HAP-1 (cell line): ENCODE measurements around the gene CADM2.

Experiments used
- DNase-seq, 2 experiments: peaks; one replicate each; pipeline ENCODE4 v3.0.0-alpha.2; 2016 to 2020; ENCODE audit warnings: low spot score in 2 of 2
- H3K27me3 ChIP-seq: fragments of 250-450 bp; sonication (Bioruptor Pico); 2 replicates; pipeline ENCODE4 v1.5.1; 2020; ENCODE audit warnings: low read depth, mild to moderate bottlenecking, moderate library complexity
- H3K36me3 ChIP-seq: fragments of 250-450 bp; sonication (Bioruptor Pico); replicated peaks from 2 replicates; pipeline ENCODE4 v1.5.1; 2020; ENCODE audit warnings: mild to moderate bottlenecking
- H3K4me1 ChIP-seq: fragments of 250-450 bp; sonication (Bioruptor Pico); 2 replicates; pipeline ENCODE4 v1.5.1; 2020; ENCODE audit warnings: mild to moderate bottlenecking
- H3K4me3 ChIP-seq: fragments of 250-450 bp; sonication (Bioruptor Pico); 2 replicates; pipeline ENCODE4 v1.5.1; 2020; ENCODE audit warnings: mild to moderate bottlenecking, moderate library complexity
- H3K9me3 ChIP-seq: fragments of 250-450 bp; sonication (Bioruptor Pico); 2 replicates; pipeline ENCODE4 v1.5.1; 2020; ENCODE audit warnings: mild to moderate bottlenecking, moderate library complexity
- in situ Hi-C: fragments of 300-500 bp; cut with MboI; formaldehyde crosslinking; loops from 3 replicates; pipeline ENCODE4 v1.14.3; 2020; ENCODE audit warnings: low sequenced_read_pairs, inconsistent platforms, mixed read lengths

Gene CADM2

DNA sequence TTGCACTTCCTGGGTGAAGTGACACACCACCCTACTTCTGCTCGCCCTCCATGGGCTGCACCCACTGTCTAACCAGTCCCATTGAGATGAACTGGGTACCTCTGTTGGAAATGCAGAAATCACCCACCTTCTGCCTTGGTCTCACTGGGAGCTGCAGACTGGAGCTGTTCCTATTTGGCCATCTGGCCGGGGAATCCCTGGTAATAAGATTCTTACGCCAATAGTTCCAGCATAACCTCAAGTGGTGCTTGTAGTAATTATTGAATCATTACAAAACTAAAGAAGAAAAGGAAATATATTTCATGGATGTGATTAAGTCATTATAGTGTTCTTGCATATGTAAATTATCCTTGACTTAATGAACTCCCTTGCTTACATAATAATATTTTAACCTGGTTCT lies 841.9 kb downstream of the CADM2 start:
- H3K27me3 ChIP-seq, result no peaks in the 10 kb centered on the region
- DNase-seq, result no peak
- H3K4me1 ChIP-seq, result peaks cover 13% of the 10 kb centered on the region
- no peaks in the 10 kb centered on the region for H3K9me3 ChIP-seq
- no peak overlapping the region for H3K4me3 ChIP-seq
- H3K36me3 ChIP-seq, result no peaks in the 10 kb centered on the region
- in situ Hi-C loops, result loop anchor here (25.0 kb wide), 1 partner anchor 437 kb away; no protein-coding TSS in a partner anchor

DNA sequence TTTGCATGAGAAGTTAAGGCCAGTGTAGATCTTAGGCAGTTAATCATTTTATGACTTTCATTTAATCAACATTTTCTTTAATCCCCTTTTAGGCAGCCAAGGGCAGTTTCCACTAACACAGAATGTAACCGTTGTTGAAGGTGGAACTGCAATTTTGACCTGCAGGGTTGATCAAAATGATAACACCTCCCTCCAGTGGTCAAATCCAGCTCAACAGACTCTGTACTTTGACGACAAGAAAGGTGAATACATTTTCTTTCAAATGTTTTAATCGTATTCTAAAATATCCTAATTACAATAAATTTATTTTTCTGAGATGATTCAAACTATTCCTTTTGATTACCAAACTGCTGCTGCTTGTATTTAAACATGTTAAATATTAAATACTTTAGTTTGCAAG lies 843.2 kb downstream of the CADM2 start:
- in situ Hi-C loops, result loop anchor here (25.0 kb wide), 1 partner anchor 435 kb away; no protein-coding TSS in a partner anchor
- Histone ChIP-seq H3K4me1 (peaks cover 6% of the 10 kb centered on the region; the same call in 1 of the 2 replicates), H3K27me3 (no peaks in the 10 kb centered on the region), H3K4me3 (no peak overlapping the region), H3K9me3 (no peaks in the 10 kb centered on the region), H3K36me3 (no peaks in the 10 kb centered on the region)
- peak; percentile 68 to 79 for DNase-seq

DNA sequence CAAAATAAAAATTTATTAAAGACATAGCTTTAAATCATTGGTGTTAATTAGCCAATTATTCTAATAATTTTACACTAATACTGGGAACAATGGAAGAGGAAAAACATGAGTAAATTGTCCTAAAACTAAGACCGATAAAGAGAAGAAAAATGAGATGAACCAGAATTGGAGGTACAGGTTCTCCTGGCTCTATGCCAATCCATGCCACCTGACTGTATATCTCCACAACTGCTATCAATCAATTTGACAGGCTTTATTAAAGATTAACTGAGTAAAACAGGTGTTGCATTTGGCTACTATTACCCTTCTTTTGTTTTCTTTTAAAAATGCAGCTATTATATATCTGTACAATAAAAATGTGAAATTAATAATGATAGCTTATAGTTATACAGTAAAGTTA lies 850.0 kb downstream of the CADM2 start:
- H3K4me3 ChIP-seq, result no peak overlapping the region
- no peaks in the 10 kb centered on the region; the same call in 1 of the 2 replicates for H3K9me3 ChIP-seq
- no peaks in the 10 kb centered on the region for H3K27me3 ChIP-seq
- H3K36me3 ChIP-seq, result no peaks in the 10 kb centered on the region
- in situ Hi-C loops, result loop anchor here (25.0 kb wide), 1 partner anchor 429 kb away; no protein-coding TSS in a partner anchor
- no peak for DNase-seq
- no peaks in the 10 kb centered on the region for H3K4me1 ChIP-seq

DNA sequence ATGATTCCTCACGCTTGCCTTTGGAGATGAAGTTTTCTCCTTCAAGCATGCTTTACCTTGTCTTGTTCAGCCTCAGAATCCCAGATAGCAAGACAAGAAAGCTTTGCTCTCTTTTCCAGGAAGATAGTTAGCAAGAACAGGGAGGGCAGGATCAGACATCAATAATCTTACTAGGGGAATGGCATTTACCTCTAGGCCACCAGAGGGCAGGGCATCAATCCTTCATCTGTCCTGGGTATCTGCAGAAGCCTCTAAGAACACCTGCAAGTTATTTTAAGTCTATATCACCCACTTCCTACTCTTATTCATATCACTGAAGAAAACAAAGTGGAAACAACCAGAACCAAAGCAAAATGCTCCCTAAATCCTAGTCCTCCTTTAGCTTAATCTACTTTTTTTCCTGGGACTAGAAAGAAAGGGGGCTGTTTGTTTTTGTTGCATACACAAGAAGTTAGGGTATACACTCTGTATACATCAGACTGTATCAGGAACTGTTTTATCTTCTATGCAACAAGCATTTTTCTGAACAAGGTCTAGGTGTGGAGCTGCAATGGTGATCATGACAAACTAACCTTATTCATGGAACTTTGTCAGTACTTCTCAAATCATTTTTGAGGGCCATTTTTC lies 862.5 kb downstream of the CADM2 start:
- no peaks in the 10 kb centered on the region for H3K9me3 ChIP-seq
- in situ Hi-C loops, result loop anchor here (25.0 kb wide), 1 partner anchor 416 kb away; no protein-coding TSS in a partner anchor
- DNase-seq, result peak; percentile 49 to 71

DNA sequence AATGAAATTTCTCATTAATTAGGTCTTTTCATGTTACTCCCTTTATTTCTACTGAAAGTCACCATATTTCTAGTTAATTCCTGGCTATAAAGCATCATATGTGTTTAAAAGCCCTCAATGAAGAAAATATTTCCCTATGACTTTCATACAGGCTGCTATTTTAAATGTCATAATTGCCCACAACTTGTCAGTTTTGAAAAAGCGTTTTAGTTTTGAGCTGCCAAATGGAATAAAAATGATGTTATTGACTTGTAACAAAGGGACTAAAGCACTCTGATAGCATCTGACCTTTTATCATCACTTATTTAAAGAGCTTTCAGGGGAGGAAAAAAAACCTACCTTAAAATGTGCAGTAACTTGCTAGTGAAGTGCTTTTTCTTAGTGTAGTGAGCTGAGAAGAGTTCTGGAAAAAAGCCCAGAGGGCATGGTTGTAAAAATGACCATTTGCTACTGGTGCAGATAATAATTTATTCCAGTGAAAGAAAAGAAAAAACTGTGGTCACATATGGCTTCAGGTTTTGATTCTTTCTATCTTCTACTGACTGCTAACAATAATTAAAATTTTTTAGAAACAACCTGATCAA lies 877.2 kb downstream of the CADM2 start:
- Histone ChIP-seq H3K36me3 (no peaks in the 10 kb centered on the region), H3K4me1 (peaks cover 8% of the 10 kb centered on the region), H3K4me3 (no peak overlapping the region), H3K27me3 (no peaks in the 10 kb centered on the region), H3K9me3 (no peaks in the 10 kb centered on the region)
- in situ Hi-C loops, result no loop called here
- peak in 1 of 2 experiments; percentile 8 for DNase-seq

More for the DNA sequence above, 862.5 kb downstream of the CADM2 start:
- Histone ChIP-seq H3K4me1 (no peaks in the 10 kb centered on the region), H3K27me3 (no peaks in the 10 kb centered on the region), H3K4me3 (no peak overlapping the region), H3K36me3 (no peaks in the 10 kb centered on the region)

DNA sequence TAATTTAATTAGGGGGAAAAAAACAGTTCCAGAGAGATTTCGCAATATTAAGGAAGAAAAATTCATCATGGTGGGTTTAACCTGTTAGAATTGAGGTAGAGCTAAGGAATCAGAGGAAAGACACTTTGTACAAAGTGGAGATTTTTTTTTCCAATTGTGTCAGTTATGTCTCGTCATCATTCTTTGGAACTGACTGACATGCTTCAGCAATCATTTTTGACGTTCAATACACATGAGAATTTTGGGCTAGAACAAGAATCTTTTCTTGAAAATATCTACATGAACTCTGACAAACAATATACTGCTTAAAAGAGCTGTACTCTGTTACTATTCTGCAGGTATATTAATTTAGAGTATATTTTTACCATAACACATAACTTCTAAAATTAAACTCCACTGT lies 878.6 kb downstream of the CADM2 start:
- Histone ChIP-seq H3K9me3 (no peaks in the 10 kb centered on the region), H3K4me1 (peaks cover 8% of the 10 kb centered on the region), H3K36me3 (no peaks in the 10 kb centered on the region), H3K4me3 (no peak overlapping the region), H3K27me3 (no peaks in the 10 kb centered on the region)
- DNase-seq, result no peak
- in situ Hi-C loops, result no loop called here

DNA sequence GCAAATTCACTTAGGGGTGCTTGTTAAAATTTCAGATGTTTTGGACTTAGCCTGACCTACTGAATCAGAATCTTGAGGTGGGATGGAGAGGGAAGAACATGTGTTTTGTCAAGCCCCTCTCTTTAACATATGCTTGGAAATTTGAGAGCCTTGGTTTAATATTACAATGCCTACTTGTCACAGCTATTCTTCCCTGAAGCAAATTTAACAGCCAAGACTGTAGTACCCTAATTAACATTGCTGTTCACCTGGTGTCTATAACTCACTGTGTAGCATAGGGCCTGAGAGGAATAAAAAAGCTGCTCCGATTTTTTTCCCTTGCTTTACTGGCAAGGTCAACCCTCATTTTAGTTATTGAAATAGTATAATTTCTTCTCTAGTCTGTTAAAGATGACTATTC lies 880.1 kb downstream of the CADM2 start:
- H3K4me1 ChIP-seq, result peaks cover 8% of the 10 kb centered on the region
- H3K9me3 ChIP-seq, result no peaks in the 10 kb centered on the region
- peak in 1 of 2 experiments; percentile 44 for DNase-seq
- no peaks in the 10 kb centered on the region for H3K27me3 ChIP-seq
- no peaks in the 10 kb centered on the region for H3K36me3 ChIP-seq
- in situ Hi-C loops, result no loop called here
- no peak overlapping the region for H3K4me3 ChIP-seq

DNA sequence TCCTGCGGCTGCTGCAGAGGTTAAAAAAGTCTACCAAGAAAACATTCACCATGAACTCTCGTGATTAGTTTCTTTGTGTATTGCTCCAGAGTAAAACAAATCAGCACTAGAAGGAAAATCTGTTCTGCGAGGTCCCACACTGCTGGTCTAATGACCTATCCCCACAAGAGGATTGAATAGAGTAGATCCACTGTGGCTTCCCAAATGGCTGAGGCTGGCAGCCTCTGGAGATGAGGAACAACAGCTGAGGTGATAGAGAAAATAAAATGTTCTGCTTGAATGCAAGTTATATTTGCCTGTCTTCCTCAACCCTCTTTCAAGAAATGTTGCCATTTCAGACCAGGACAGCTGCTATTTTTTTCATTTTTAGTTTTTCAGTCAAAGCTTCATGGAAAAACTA lies 883.3 kb downstream of the CADM2 start:
- in situ Hi-C loops, result no loop called here
- Histone ChIP-seq H3K36me3 (no peaks in the 10 kb centered on the region), H3K4me1 (peaks cover 5% of the 10 kb centered on the region; the same call in 1 of the 2 replicates), H3K27me3 (no peaks in the 10 kb centered on the region), H3K4me3 (no peak overlapping the region), H3K9me3 (no peaks in the 10 kb centered on the region)
- DNase-seq, result no peak

DNA sequence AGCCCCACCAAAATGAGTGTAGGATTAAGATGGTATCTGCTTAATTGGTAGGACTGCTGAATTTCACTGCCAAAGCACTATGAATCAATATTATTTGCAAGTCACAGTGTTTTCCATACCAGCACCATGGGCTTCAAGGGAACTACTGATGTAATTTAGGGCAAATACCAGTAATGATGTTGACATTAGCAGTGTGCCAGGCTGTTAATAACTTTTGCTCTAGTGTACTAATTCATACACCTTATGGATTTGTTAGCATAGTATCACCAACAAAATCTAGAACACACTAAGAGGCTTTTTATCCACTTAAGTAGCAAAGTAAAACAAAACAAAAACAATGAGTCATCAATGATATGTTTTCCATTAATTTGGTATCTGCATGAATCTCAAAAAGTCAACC lies 888.2 kb downstream of the CADM2 start:
- DNase-seq, result no peak
- Histone ChIP-seq H3K36me3 (no peaks in the 10 kb centered on the region), H3K4me3 (no peak overlapping the region), H3K4me1 (no peaks in the 10 kb centered on the region), H3K27me3 (no peaks in the 10 kb centered on the region), H3K9me3 (no peaks in the 10 kb centered on the region)
- in situ Hi-C loops, result no loop called here

DNA sequence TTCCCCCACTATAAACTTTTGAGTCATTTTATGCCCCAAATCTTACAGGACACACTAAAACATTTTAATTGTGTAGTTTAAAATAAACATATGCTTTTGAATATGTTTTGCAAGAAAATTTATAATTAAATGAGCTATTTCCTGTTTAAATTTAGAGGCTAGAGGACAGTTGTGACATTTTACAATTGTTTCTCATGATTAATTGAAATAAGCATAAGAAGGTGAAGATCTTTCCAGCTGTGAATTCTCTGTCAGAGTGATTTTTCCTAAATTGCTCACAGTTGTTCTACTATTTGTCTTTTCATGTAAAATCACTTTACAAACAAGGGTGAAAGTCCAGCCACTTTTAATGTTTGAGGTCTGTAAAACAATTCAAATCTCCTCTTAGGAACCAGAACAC lies 892.3 kb downstream of the CADM2 start:
- no peak for DNase-seq
- Histone ChIP-seq H3K36me3 (no peaks in the 10 kb centered on the region), H3K4me1 (no peaks in the 10 kb centered on the region), H3K9me3 (no peaks in the 10 kb centered on the region), H3K4me3 (no peak overlapping the region), H3K27me3 (no peaks in the 10 kb centered on the region)
- in situ Hi-C loops, result no loop called here

DNA sequence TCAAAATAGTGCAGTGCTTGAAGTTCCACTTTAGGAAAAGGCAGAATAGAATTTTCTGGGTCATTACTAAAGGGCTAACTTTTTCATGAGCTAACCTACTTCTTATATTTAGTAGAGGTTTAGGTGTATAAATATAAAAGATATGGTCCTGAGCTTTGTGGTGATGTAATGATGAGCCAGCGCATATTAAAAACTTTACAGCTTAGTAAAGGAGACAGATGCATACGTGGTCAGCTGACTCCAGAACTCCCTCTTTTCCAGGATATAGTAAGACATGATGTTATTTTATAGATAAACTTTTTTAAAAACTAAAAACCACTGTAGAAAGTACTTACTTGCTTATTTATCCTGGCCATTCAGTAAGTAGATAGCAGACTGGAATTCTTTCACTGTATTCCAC lies 895.0 kb downstream of the CADM2 start:
- in situ Hi-C loops, result no loop called here

DNA sequence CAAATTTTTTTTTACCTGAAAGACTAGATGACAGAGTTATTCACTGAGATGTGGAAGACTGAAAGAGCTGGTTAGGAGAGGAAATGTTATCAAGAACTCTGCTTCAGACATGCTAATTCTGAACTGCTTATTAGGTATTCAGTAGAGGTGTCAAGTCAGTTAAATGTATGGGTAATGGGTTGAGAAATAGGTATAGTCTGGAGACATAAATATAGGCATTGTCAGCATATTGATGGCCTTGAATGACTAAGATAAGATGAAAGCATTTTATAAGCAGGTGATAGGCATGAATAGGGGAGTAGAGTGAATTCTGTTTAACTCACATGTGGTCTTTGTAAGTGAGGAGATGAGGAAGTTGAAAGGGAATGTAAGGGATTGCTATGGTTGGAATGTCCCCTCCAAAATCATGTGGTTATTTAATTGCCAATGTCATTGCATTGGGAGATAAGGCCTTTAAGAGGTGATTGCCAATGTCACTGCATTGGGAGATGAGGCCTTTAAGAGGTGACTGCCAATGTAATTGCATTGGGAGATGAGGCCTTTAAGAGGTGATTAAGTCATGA lies 904.2 kb downstream of the CADM2 start:
- no peaks in the 10 kb centered on the region for H3K4me1 ChIP-seq
- in situ Hi-C loops, result no loop called here
- no peak for DNase-seq
- H3K36me3 ChIP-seq, result no peaks in the 10 kb centered on the region
- H3K4me3 ChIP-seq, result no peak overlapping the region
- no peaks in the 10 kb centered on the region for H3K9me3 ChIP-seq
- H3K27me3 ChIP-seq, result no peaks in the 10 kb centered on the region

More for the DNA sequence above, 895.0 kb downstream of the CADM2 start:
- H3K4me1 ChIP-seq, result no peaks in the 10 kb centered on the region
- no peaks in the 10 kb centered on the region for H3K36me3 ChIP-seq
- H3K4me3 ChIP-seq, result no peak overlapping the region
- H3K27me3 ChIP-seq, result no peaks in the 10 kb centered on the region
- no peaks in the 10 kb centered on the region for H3K9me3 ChIP-seq
- no peak for DNase-seq

DNA sequence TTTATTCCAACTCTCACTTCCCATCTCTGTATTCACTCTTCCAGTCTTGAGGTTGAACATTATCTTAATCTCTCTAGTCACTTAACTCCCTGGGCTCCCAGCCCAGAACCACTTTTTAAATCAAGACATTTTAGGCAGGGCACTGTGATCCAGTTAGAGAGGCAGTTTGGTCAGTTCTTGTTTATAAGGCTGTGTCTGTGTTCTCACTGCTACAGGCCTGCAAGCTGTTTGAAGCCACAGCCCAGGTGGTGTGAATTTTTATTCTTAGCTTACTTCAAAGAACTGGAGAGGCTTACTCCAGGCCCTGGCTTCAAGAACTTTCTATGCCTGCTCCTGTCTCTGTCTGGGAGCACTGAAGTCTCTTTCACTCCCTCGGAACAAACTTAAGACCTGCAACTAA lies 906.1 kb downstream of the CADM2 start:
- Histone ChIP-seq H3K4me3 (no peak overlapping the region), H3K27me3 (no peaks in the 10 kb centered on the region), H3K9me3 (no peaks in the 10 kb centered on the region), H3K4me1 (no peaks in the 10 kb centered on the region), H3K36me3 (no peaks in the 10 kb centered on the region)
- no peak for DNase-seq
- in situ Hi-C loops, result no loop called here

DNA sequence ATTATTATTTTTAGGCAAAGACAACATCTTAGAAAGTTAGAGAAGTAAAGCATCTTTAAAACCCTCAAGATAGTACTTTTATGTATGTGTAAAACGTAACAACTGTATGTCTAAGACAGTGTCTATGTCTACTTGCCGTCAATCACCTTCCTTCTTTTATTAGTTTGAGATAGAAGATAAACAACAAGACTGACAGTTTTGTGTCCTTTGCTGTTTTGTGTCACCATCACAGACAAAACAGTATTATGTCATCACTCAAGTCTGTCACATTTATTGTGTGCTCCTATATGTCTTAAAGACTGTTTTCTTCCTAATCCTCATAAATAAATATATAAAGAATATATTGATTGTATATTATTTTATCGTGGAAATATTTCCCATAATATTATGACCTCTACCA lies 908.3 kb downstream of the CADM2 start:
- no peak for DNase-seq
- Histone ChIP-seq H3K36me3 (no peaks in the 10 kb centered on the region), H3K9me3 (no peaks in the 10 kb centered on the region; the same call in 1 of the 2 replicates), H3K27me3 (no peaks in the 10 kb centered on the region), H3K4me3 (no peak overlapping the region), H3K4me1 (no peaks in the 10 kb centered on the region)
- in situ Hi-C loops, result no loop called here
